Thyroid gland (tissue), 4 donors: ENCODE results near the gene ID2. TPM values are rescaled to one million over a fixed set of nuclear protein-coding genes. Genes with fewer than 3 reads are reported as not detected.

ENCODE experiments used
- DNase-seq, 2 donors: peaks; one replicate each; pipeline ENCODE4 v3.0.0-alpha.2; 2019
- H3K27ac ChIP-seq, 3 donors: fragments of 200-600 bp; sonication (generic); 1 replicate in 2 of 3; 2 replicates in 1 of 3; pipeline ENCODE4 v1.5.1; 2016 to 2019; ENCODE audit warnings: mild to moderate bottlenecking in 1 of 3, moderate library complexity in 1 of 3
- H3K27me3 ChIP-seq: fragments of 200-600 bp; sonication (generic); one replicate; pipeline ENCODE4 v1.5.1; 2019
- H3K36me3 ChIP-seq, 2 donors: fragments of 200-600 bp; sonication (generic); one replicate each; pipeline ENCODE4 v1.5.1; 2016 to 2019
- H3K4me1 ChIP-seq, 2 donors: fragments of 200-600 bp; sonication (generic); one replicate each; pipeline ENCODE4 v1.5.1; 2017 to 2019
- H3K4me3 ChIP-seq, 3 donors: fragments of 200-600 bp; sonication (generic); replicated peaks in 1 of 3; 1 replicate in 2 of 3; 2 replicates in 1 of 3; pipeline ENCODE4 v1.5.1; 2016; ENCODE audit warnings: mild to moderate bottlenecking in 1 of 3
- H3K9me3 ChIP-seq: fragments of 200-600 bp; sonication (generic); one replicate; pipeline ENCODE4 v1.5.1; 2017
- POLR2A ChIP-seq, 2 donors: fragments of 450-650 bp; IDR thresholded peaks; one replicate each; pipeline ENCODE4 v1.6.1; 2017; ENCODE audit warnings: antibody characterized with exemption in 2 of 2, mild to moderate bottlenecking in 2 of 2, moderate library complexity in 1 of 2
- WGBS, 2 donors: methylation state at CpG; one replicate each; pipeline ENCODE4 v1.1.5; 2017; 5-methylcytosine and 5-hydroxymethylcytosine counted together
- intact Hi-C: fragments of 100-400 bp; cut with DNase I; formaldehyde crosslinking; loops from one replicate; pipeline ENCODE4 v1.15.1; 2023
- total RNA-seq, 4 donors: library from RNA; depleted of rRNA; stranded (reverse); fragments of >200 nt; gene quantifications; one replicate each; pipeline ENCODE4 v1.2.3, GENCODE V29; 2016
- TF ChIP-seq, protein P1 (sequence below), 6 experiments: fragments of 200-600 bp in 3 of 6; fragments of 450-650 bp in 3 of 6; sonication (generic) in 3 of 6; IDR thresholded peaks; one replicate each; pipeline ENCODE4 v1.5.1; 2016 to 2019; ENCODE audit warnings: antibody characterized with exemption in 6 of 6, mild to moderate bottlenecking in 2 of 6, inconsistent platforms in 1 of 6, moderate library complexity in 1 of 6

ID2 gene
- total RNA-seq, 4 donors from 2014 or later, result 226 to 298 (median 247) TPM

DNA sequence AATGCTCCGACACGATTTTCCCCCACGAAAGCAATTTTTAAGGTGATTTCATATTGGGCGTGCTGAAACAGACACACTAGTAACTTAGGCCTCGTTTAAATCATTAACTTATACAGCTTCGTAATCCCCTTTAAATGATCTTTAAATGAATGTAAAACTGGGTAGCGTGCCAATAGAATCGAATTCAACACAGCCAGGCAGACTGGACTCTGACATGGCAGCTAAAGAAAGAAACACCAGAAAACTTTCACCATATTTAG, 2.4 kb upstream of the ID2 start:
- no peaks in the 10 kb centered on the region for H3K27me3 ChIP-seq
- WGBS, 2 donors, result 6 to 9% methylated on average over 8 of the region's 8 CpGs
- no peak for DNase-seq
- H3K27ac ChIP-seq, result peak overlapping the region; percentile 99 to 100 (median 100)
- no peaks in the 10 kb centered on the region for H3K36me3 ChIP-seq
- intact Hi-C loops, result no loop called here
- H3K9me3 ChIP-seq, result no peaks in the 10 kb centered on the region
- TF ChIP-seq, protein P1, sequence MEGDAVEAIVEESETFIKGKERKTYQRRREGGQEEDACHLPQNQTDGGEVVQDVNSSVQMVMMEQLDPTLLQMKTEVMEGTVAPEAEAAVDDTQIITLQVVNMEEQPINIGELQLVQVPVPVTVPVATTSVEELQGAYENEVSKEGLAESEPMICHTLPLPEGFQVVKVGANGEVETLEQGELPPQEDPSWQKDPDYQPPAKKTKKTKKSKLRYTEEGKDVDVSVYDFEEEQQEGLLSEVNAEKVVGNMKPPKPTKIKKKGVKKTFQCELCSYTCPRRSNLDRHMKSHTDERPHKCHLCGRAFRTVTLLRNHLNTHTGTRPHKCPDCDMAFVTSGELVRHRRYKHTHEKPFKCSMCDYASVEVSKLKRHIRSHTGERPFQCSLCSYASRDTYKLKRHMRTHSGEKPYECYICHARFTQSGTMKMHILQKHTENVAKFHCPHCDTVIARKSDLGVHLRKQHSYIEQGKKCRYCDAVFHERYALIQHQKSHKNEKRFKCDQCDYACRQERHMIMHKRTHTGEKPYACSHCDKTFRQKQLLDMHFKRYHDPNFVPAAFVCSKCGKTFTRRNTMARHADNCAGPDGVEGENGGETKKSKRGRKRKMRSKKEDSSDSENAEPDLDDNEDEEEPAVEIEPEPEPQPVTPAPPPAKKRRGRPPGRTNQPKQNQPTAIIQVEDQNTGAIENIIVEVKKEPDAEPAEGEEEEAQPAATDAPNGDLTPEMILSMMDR (IDR thresholded peaks at IDR 0.05), result no peak
- TF ChIP-seq POLR2A (IDR thresholded peaks at IDR 0.05), result no peak
- peak overlapping the region; percentile 54 to 73 (median 56) for H3K4me3 ChIP-seq
- peaks cover 32 to 33% of the 10 kb centered on the region in 2 donors for H3K4me1 ChIP-seq

- Histone ChIP-seq H3K9me3 (no peaks in the 10 kb centered on the region), H3K4me1 (peaks cover 32 to 37% of the 10 kb centered on the region in 2 donors), H3K27ac (peak overlapping the region; percentile 99 to 100 (median 100)), H3K4me3 (peak overlapping the region in 1 of 3 donors; percentile 73), H3K36me3 (no peaks in the 10 kb centered on the region), H3K27me3 (no peaks in the 10 kb centered on the region)
- TF ChIP-seq POLR2A (IDR thresholded peaks at IDR 0.05), result peak; percentile 44 to 95
- TF ChIP-seq, protein P1 (IDR thresholded peaks at IDR 0.05), result no peak
- intact Hi-C loops, result no loop called here
- WGBS, 2 donors, result 21% methylated on average over 19 of the region's 19 CpGs
- DNase-seq, result peak; percentile 86 to 88
These were observed 1.8 kb upstream of the ID2 start for GRCh38 chr2:8679827-8680731.

- no peaks in the 10 kb centered on the region for H3K9me3 ChIP-seq
- no peaks in the 10 kb centered on the region for H3K36me3 ChIP-seq
- H3K27me3 ChIP-seq, result no peaks in the 10 kb centered on the region
- H3K4me1 ChIP-seq, result peaks cover 31 to 35% of the 10 kb centered on the region in 2 donors
- peak; percentile 81 for DNase-seq
- H3K4me3 ChIP-seq, result peak overlapping the region in 2 of 3 donors; percentile 33 to 73
- TF ChIP-seq, protein P1 (IDR thresholded peaks at IDR 0.05), result peak in 1 of 6 experiments; percentile 6
- TF ChIP-seq POLR2A (IDR thresholded peaks at IDR 0.05), result peak in 1 of 2 donors; percentile 54
- intact Hi-C loops, result no loop called here
- peak overlapping the region; percentile 99 to 100 (median 100) for H3K27ac ChIP-seq
- WGBS, 2 donors, result 0 to 1% methylated on average over 29 to 30 of the region's 30 CpGs
These were observed 765 bp upstream of the ID2 start for GRCh38 chr2:8680822-8681760.

DNA sequence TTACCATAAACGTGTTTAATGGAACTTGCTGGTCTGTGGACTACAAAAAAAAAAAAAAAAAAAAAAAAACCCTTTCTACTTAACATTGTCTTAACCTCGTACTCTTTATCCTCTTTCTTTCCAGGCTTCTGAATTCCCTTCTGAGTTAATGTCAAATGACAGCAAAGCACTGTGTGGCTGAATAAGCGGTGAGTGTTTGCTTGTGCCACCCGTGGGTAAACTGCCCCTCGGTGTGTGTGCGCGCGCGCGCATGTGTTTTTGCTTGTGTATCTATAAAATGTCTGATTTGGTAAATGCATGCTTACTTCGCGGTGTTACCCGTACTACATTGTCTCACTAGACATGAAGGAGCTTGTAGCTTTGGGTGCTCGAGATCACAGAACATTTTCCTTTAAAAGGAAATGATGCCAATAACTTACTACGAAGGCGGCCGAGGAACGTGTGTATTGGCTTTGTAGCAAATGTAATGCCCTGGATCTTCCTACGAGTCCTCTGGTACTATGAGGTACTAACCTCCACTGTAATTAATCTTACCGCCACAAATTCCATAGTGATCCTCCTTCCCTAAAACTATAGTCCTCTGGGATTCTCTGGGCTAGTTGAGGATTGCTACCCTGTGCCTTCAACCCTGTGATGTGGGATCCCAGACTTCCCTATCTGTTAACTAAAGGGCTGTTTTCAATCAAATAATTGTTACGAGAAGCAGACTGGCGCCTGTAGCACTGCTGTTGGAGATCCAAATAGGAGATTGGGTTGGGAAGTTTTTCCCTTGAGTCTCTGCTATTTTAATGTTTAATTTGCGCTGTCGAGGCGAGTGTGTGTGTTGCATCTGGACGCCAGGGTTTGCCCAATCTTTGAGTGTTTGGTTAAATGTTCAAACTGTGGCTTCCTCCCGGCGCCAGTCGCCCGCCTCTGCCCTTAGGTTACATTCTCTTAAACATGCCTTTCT, 1.1 kb downstream of the ID2 start:
- Histone ChIP-seq H3K27ac (peak overlapping the region; percentile 88 to 91 (median 90)), H3K4me3 (peak overlapping the region; percentile 39 to 99 (median 73)), H3K36me3 (no peaks in the 10 kb centered on the region), H3K9me3 (no peaks in the 10 kb centered on the region), H3K27me3 (no peaks in the 10 kb centered on the region), H3K4me1 (peaks cover 13 to 19% of the 10 kb centered on the region in 2 donors)
- TF ChIP-seq POLR2A (IDR thresholded peaks at IDR 0.05), result peak in 1 of 2 donors; percentile 50
- TF ChIP-seq, protein P1 (IDR thresholded peaks at IDR 0.05), result peak in 1 of 6 experiments; percentile 29
- intact Hi-C loops, result no loop called here
- 0% methylated on average over 30 of the region's 30 CpGs for WGBS, 2 donors
- DNase-seq, result peak; percentile 60 to 62
